Astrocyte of the cerebellum (primary cell): ENCODE data around the gene ITGAX.
"Not testable (repeated sequence)": the region's sequence is repeated elsewhere in the genome, so short reads cannot be mapped to it uniquely, and the experiment has no call there.

Experiments
- DNase-seq: peaks from one replicate; pipeline ENCODE4 v3.0.0-alpha.2; 2011; ENCODE audit warnings: low read depth
- H3K4me3 ChIP-seq: 2 replicates; pipeline ENCODE4 v1.5.1; 2011; ENCODE audit warnings: mild to moderate bottlenecking, low read depth, low read length, moderate library complexity
- in situ Hi-C: cut with HindIII; loops from 2 replicates; pipeline ENCODE4 v1.10.0; 2017; ENCODE audit warnings: low sequenced_read_pairs
- TF ChIP-seq, protein P1 (sequence below): IDR thresholded peaks from 2 replicates; pipeline ENCODE4 v1.5.1; 2012; ENCODE audit warnings: low read length, low read depth, moderate library complexity, mild to moderate bottlenecking; ENCODE audit errors: missing control alignments

ITGAX gene

DNA sequence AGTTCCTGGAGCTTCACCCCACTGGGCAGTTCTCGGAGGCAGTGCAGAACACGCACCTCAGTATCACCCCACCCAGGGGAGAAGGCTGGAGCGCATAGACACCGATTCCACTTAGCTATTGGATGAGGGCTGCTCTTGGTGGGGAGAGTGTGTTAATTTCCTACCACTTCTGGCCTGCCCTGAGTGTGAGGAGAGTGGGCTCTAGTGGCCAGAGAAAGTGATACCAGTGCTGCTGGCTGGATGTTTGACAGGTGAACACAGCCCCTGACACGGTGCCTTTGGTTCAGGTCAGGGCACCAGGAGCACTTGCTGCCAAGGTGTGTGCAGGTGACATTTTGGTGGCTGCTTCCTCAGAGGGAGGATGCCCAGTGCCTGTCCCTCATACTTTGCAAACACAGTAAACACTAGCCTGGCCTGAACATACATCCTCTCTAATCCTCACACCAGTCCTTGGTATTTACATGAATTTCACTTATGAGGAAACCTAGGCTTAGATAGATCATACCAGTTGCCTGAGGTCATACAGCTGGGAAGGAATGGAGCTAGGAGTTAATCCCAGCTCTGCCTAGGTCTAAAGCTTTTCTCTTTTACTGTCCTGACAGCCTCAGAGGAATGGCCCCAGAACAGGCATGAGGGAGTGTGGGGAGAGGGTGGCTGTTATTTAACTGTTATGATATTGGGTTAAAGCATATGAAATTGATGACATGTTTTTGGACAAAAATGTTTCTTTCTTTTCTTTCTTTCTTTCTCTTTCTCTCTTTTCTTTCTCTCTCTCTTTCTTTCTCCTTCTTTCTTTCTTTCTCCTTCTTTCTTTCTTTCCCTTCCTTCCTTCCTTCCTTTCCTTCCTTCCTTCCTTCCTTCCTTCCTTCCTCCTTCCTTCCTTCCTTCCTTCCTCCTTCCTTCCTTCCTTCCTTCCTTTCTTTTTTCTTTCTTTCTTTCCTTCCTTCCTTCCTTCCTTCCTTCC, 21.0 kb upstream of the ITGAX start:
- no peak for DNase-seq
- no peak overlapping the region for H3K4me3 ChIP-seq
- in situ Hi-C loops, result no loop called here

DNA sequence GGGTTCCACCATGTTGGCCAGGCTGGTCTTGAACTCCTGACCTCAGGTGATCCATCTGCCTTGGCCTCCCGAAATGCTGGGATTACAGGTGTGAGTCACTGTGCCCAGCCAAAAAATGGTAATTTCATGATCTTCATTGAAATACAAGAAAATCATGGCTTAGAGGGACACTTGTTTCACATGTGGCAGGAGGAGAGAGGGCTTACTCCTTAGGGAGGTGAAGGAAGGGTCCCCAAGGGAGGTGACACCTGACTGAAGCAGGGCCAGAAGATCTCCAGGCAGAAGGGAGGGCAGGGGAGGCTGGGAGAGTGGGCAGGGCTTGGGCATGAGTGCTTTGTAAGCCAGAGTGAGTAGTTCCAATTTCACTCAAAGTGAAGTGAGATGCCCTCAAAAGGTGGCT, 20.0 kb upstream of the ITGAX start:
- in situ Hi-C loops, result no loop called here
- TF ChIP-seq, protein P1, sequence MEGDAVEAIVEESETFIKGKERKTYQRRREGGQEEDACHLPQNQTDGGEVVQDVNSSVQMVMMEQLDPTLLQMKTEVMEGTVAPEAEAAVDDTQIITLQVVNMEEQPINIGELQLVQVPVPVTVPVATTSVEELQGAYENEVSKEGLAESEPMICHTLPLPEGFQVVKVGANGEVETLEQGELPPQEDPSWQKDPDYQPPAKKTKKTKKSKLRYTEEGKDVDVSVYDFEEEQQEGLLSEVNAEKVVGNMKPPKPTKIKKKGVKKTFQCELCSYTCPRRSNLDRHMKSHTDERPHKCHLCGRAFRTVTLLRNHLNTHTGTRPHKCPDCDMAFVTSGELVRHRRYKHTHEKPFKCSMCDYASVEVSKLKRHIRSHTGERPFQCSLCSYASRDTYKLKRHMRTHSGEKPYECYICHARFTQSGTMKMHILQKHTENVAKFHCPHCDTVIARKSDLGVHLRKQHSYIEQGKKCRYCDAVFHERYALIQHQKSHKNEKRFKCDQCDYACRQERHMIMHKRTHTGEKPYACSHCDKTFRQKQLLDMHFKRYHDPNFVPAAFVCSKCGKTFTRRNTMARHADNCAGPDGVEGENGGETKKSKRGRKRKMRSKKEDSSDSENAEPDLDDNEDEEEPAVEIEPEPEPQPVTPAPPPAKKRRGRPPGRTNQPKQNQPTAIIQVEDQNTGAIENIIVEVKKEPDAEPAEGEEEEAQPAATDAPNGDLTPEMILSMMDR, result no peak

More for the DNA sequence above, 21.0 kb upstream of the ITGAX start:
- TF ChIP-seq, protein P1, result no peak

DNA sequence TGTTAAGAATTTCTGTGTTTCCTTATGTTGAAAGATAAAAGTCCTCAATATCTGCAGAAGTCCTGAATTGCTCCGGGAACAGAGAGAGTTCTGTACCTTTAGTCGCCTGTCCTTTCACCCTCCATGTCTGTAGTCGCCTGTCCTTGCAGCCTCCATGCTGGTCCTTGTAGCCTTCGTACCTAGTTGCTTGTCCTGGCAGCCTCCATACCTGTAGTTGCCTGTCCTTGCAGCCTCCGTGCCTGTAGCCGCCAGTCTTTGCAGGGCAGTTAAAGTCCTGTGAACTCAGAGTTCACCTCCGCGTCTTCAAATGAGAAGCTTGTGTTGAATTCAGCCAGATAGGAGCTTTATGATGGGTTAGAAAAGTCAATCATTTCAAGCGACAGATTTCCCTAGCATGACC, 19.5 kb upstream of the ITGAX start:
- no peak for DNase-seq
- TF ChIP-seq, protein P1, result no peak
- in situ Hi-C loops, result no loop called here
- no peak overlapping the region for H3K4me3 ChIP-seq

More for the DNA sequence above, 20.0 kb upstream of the ITGAX start:
- H3K4me3 ChIP-seq, result no peak overlapping the region
- DNase-seq, result no peak

DNA sequence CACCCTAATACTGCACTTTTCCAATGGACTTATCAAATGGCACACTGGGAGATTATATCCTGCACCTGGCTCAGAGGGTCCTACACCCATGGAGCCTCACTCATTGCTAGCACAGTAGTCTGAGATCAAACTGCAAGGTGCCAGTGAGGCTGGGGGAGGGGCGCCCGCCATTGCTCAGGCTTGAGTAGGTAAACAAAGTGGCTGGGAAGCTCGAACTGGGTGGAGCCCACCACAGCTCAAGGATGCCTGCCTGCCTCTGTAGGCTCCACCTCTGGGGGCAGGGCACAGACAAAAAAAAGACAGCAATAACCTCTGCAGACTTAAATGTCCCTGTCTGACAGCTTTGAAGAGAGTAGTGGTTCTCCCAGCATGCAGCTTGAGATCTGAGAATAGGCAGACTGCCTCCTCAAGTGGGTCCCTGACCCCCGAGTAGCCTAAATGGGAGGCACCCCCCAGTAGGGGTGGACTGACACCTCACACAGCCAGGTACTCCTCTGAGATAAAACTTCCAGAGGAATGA, 16.8 kb upstream of the ITGAX start:
- DNase-seq, H3K4me3 ChIP-seq, in situ Hi-C loops: not testable (repeated sequence)

DNA sequence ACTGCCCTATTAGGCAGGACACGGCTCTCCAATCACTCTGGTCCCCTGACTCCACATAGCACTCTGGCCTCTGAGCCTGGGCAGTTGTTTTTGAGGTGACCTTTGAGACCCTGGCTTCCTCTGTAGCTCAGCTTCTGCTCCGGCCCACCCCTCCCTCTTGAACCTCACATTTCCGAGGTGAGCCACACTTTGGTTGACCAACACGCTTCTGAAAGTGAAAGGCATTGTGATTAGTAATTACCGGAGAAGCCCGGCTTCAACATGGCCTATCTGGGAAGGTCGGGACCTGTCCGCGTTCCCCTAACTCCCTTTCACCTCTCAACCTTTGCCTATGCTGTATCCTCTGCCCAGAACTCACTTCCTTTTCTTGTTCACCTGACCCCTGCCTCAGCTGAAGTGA, 10.3 kb upstream of the ITGAX start:
- no peak for DNase-seq
- TF ChIP-seq, protein P1, result no peak
- no peak overlapping the region for H3K4me3 ChIP-seq
- in situ Hi-C loops, result no loop called here

DNA sequence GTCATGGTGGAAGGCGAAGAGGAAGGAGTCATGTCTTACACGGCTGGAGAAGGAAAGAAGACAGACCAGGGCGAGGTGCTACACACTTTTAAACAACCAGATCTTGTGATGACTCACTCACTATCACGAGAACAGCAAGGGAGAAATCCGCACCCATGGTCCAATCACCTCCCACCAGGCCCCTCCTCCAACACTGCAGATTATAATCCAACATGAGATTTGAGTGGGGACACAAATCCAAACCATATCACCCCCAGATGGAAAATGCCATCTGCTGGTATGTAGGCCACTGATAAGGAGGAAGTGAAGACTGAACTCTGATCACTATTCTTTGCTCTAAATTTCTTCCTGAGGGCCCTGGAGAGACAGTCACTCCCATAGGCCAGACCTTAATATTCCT, 7.5 kb upstream of the ITGAX start:
- no peak for DNase-seq
- in situ Hi-C loops, result no loop called here
- TF ChIP-seq, protein P1, result no peak
- H3K4me3 ChIP-seq, result no peak overlapping the region

DNA sequence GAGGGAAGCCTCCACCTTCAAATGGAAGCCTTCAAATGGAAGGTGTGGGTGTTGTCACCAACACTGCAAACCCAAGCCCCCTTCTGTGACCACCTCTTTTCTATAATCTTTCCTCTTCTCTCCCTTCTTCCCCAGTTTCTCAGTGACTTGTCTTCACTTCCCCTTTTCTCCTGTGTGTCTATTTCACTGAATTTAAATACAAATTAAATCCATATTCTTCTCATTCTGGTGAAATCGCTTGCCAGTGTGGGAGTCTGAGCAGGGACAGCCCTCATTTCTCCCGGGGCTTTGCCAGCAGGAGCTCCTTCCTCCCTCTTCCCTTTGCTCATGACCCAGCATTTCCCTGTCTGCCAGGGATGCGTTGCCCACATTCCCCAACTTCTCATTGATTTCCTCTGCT, 6.4 kb upstream of the ITGAX start:
- in situ Hi-C loops, result no loop called here
- no peak overlapping the region for H3K4me3 ChIP-seq
- no peak for DNase-seq

More for the DNA sequence above, 6.4 kb upstream of the ITGAX start:
- TF ChIP-seq, protein P1, result no peak
